HCT116 (cell line): ENCODE data around the gene RPS6KA6. TPM values are rescaled to one million over a fixed set of nuclear protein-coding genes. Genes with fewer than 3 reads are reported as not detected.

Source experiments
- ATAC-seq: fragments of 200-7000 bp; cut with Tn5 transposase; 2 replicates; pipeline ENCODE4 v1.9.1; 2020; ENCODE audit warnings: mild to moderate bottlenecking, moderate library complexity
- BruUV-seq: library from RNA; stranded (reverse); fragments of 400-500 nt; replicated peaks from 2 replicates; lab custom pipeline; 2021; lab: Mats Ljungman, UMichigan
- CTCF ChIA-PET: fragments of 300-600 bp; sonication (Branson Sonifier 250); formaldehyde crosslinking; loops from one replicate; lab custom pipeline; 2021; ENCODE audit warnings: antibody characterized with exemption; lab: Charles Lee
- POLR2A ChIA-PET: fragments of 300-600, 350-600 bp; sonication (Branson Sonifier 250); formaldehyde crosslinking; loops from one replicate; lab custom pipeline; 2021; ENCODE audit warnings: antibody characterized with exemption; lab: Charles Lee
- RAD21 ChIA-PET, 2 experiments: fragments of 300-600 bp; sonication (Branson Sonifier 250); formaldehyde crosslinking; loops; one replicate each; lab custom pipeline; 2023; ENCODE audit warnings: low total read pairs in 2 of 2; ENCODE audit not compliant: uncharacterized antibody in 2 of 2, unreplicated experiment in 2 of 2, low non-redundant PET in 1 of 2; lab: Charles Lee
- DNase-seq: peaks from one replicate; pipeline ENCODE4 v3.0.0-alpha.2; 2010; ENCODE audit warnings: low read depth, low spot score
- H2AFZ ChIP-seq: fragments of 200-600 bp; shearing (Covaris generic), sonication (generic); 2 replicates; pipeline ENCODE4 v1.6.1; 2017; ENCODE audit warnings: low read depth, mixed run types, mixed read lengths, antibody characterized with exemption, low read length; ENCODE audit not compliant: poor library complexity, severe bottlenecking
- H3K27ac ChIP-seq: 2 replicates; pipeline ENCODE4 v1.5.1; 2012; ENCODE audit warnings: low read depth, low read length
- H3K27me3 ChIP-seq: fragments of 200-600 bp; sonication (generic); 2 replicates; pipeline ENCODE4 v1.6.1; 2016; ENCODE audit warnings: mixed run types, low read length, mixed read lengths; ENCODE audit not compliant: insufficient read depth
- H3K36me3 ChIP-seq, 2 experiments: fragments of 200-500 bp in 1 of 2; fragments of 200-600 bp in 1 of 2; sonication (Bioruptor generic) in 1 of 2; sonication (generic) in 1 of 2; 2 replicates each; pipeline versions ENCODE4 v1.5.1 to v1.6.1; 2014 to 2016; ENCODE audit warnings: low read length in 2 of 2, inconsistent platforms in 1 of 2, mixed read lengths in 1 of 2, mixed run types in 1 of 2; ENCODE audit not compliant: insufficient read depth in 2 of 2, control insufficient read depth in 1 of 2
- H3K4me1 ChIP-seq, 2 experiments: fragments of 200-600 bp in 1 of 2; sonication (generic) in 1 of 2; 2 replicates each; pipeline versions ENCODE4 v1.5.1 to v1.6.1; 2012 to 2017; ENCODE audit warnings: low read length in 2 of 2, inconsistent platforms in 1 of 2, mild to moderate bottlenecking in 1 of 2, mixed read lengths in 1 of 2, mixed run types in 1 of 2, moderate library complexity in 1 of 2; ENCODE audit not compliant: insufficient read depth in 2 of 2, control insufficient read depth in 1 of 2
- H3K4me2 ChIP-seq: fragments of 200-600 bp; sonication (generic); 2 replicates; pipeline ENCODE4 v1.6.1; 2017; ENCODE audit warnings: mixed run types, low read length, mixed read lengths
- H3K4me3 ChIP-seq, 2 experiments: fragments of 200-600 bp in 1 of 2; sonication (generic) in 1 of 2; replicated peaks in 1 of 2; 2 replicates each; pipeline ENCODE4 v1.5.1; 2011 to 2016; ENCODE audit warnings: low read length in 2 of 2, control low read depth in 1 of 2, low read depth in 1 of 2, mild to moderate bottlenecking in 1 of 2, mixed read lengths in 1 of 2, mixed run types in 1 of 2
- H3K79me2 ChIP-seq: fragments of 200-600 bp; sonication (generic); 2 replicates; pipeline ENCODE4 v1.6.1; 2017; ENCODE audit warnings: mild to moderate bottlenecking, mixed run types, low read length, moderate library complexity, mixed read lengths; ENCODE audit not compliant: insufficient read depth
- H3K9ac ChIP-seq: fragments of 200-600 bp; sonication (generic); 2 replicates; pipeline ENCODE4 v1.6.1; 2016; ENCODE audit warnings: low read length, mixed read lengths
- H3K9me2 ChIP-seq: fragments of 200-600 bp; sonication (generic), shearing (Covaris generic); 2 replicates; pipeline ENCODE4 v1.6.1; 2017; ENCODE audit warnings: mixed run types, mild to moderate bottlenecking, moderate library complexity; ENCODE audit not compliant: insufficient read depth
- H3K9me3 ChIP-seq, 2 experiments: fragments of 200-500 bp in 1 of 2; fragments of 200-600 bp in 1 of 2; sonication (Bioruptor generic) in 1 of 2; sonication (generic) in 1 of 2; 2 replicates each; pipeline ENCODE4 v1.6.1; 2014 to 2017; ENCODE audit warnings: low read length in 2 of 2, mixed read lengths in 2 of 2, inconsistent platforms in 1 of 2, low read depth in 1 of 2, mild to moderate bottlenecking in 1 of 2, mixed run types in 1 of 2, moderate library complexity in 1 of 2; ENCODE audit not compliant: control insufficient read depth in 1 of 2, insufficient read depth in 1 of 2
- H4K20me1 ChIP-seq: fragments of 200-600 bp; sonication (generic), shearing (Covaris generic); 2 replicates; pipeline ENCODE4 v1.6.1; 2017; ENCODE audit warnings: mixed run types, mild to moderate bottlenecking, moderate library complexity; ENCODE audit not compliant: insufficient read depth
- CBX3 ChIP-seq: IDR thresholded peaks from 2 replicates; pipeline ENCODE4 v1.6.1; 2012; ENCODE audit warnings: low read depth
- CEBPB ChIP-seq: IDR thresholded peaks from 2 replicates; pipeline ENCODE4 v1.6.1; 2012; ENCODE audit warnings: low read depth
- EGR1 ChIP-seq: IDR thresholded peaks from 2 replicates; pipeline ENCODE4 v1.6.1; 2012; ENCODE audit warnings: low read depth
- ELF1 ChIP-seq: IDR thresholded peaks from 2 replicates; pipeline ENCODE4 v1.6.1; 2012; ENCODE audit warnings: low read depth, borderline replicate concordance
- EZH2 ChIP-seq: fragments of 200-600 bp; sonication (generic); IDR thresholded peaks from 2 replicates; pipeline ENCODE4 v1.6.1; 2017; ENCODE audit warnings: antibody characterized with exemption, mixed run types
- EZH2phosphoT487 ChIP-seq: fragments of 200-600 bp; IDR thresholded peaks from 2 replicates; pipeline ENCODE4 v1.6.1; 2018; ENCODE audit warnings: antibody characterized with exemption, borderline replicate concordance
- FOSL1 ChIP-seq: IDR thresholded peaks from 2 replicates; pipeline ENCODE4 v1.6.1; 2012; ENCODE audit warnings: low read depth
- JUND ChIP-seq: IDR thresholded peaks from 2 replicates; pipeline ENCODE4 v1.6.1; 2012
- POLR2A ChIP-seq: IDR thresholded peaks from 2 replicates; pipeline ENCODE4 v1.7.0; 2011; ENCODE audit warnings: borderline replicate concordance; ENCODE audit not compliant: insufficient read depth, insufficient read length; ENCODE audit errors: extremely low read depth
- POLR2AphosphoS5 ChIP-seq: IDR thresholded peaks from 2 replicates; pipeline ENCODE4 v1.6.1; 2011; ENCODE audit warnings: mild to moderate bottlenecking, low read depth, low read length, moderate library complexity
- RAD21 ChIP-seq: IDR thresholded peaks from 2 replicates; pipeline ENCODE4 v1.6.1; 2012; ENCODE audit warnings: low read depth, mild to moderate bottlenecking
- REST ChIP-seq: IDR thresholded peaks from 2 replicates; pipeline ENCODE4 v1.6.1; 2012; ENCODE audit warnings: low read depth
- SIN3A ChIP-seq: IDR thresholded peaks from 2 replicates; pipeline ENCODE4 v1.6.1; 2012; ENCODE audit warnings: low read depth
- SP1 ChIP-seq: IDR thresholded peaks from 2 replicates; pipeline ENCODE4 v1.6.1; 2012; ENCODE audit warnings: low read depth
- TCF7L2 ChIP-seq: IDR thresholded peaks from 2 replicates; pipeline ENCODE4 v1.7.0; 2011; ENCODE audit warnings: borderline replicate concordance, inconsistent platforms; ENCODE audit not compliant: insufficient read depth, insufficient read length; ENCODE audit errors: extremely low read depth
- YY1 ChIP-seq: IDR thresholded peaks from 2 replicates; pipeline ENCODE4 v1.6.1; 2011; ENCODE audit warnings: low read length, low read depth, moderate library complexity, mild to moderate bottlenecking; ENCODE audit not compliant: insufficient replicate concordance; ENCODE audit errors: extremely low read depth
- ZNF274 ChIP-seq: fragments of 200-500 bp; sonication (Bioruptor generic); IDR thresholded peaks from 2 replicates; pipeline ENCODE4 v1.6.1; 2014; ENCODE audit warnings: mild to moderate bottlenecking, low read depth, low read length, inconsistent platforms
- intact Hi-C: fragments of 100-400 bp; cut with micrococcal nuclease; formaldehyde crosslinking; loops from 2 replicates; pipeline ENCODE4 v1.10.0; 2022
- total RNA-seq: library from RNA; stranded (reverse); gene quantifications from one replicate; pipeline ENCODE4 v1.2.1, GENCODE V29; 2021; ENCODE audit not compliant: unreplicated experiment
- TF ChIP-seq, protein P1 (sequence below): IDR thresholded peaks from 2 replicates; pipeline ENCODE4 v1.6.1; 2011; ENCODE audit warnings: mild to moderate bottlenecking, low read length, moderate library complexity; ENCODE audit not compliant: insufficient replicate concordance; ENCODE audit errors: extremely low read depth
- TF ChIP-seq, protein P2 (sequence below), 3 experiments: fragments of 200-600 bp in 1 of 3; sonication (generic) in 1 of 3; IDR thresholded peaks in 2 of 3; conservative IDR thresholded peaks in 1 of 3; 2 replicates each; pipeline ENCODE4 v1.5.1; 2012 to 2017; ENCODE audit warnings: low read depth in 2 of 3, low read length in 2 of 3, antibody characterized with exemption in 1 of 3, borderline replicate concordance in 1 of 3, control low read depth in 1 of 3, mild to moderate bottlenecking in 1 of 3, mixed read lengths in 1 of 3, mixed run types in 1 of 3, moderate library complexity in 1 of 3; ENCODE audit not compliant: insufficient read depth in 1 of 3
- TF ChIP-seq, protein P3 (sequence below): IDR thresholded peaks from 2 replicates; pipeline ENCODE4 v1.6.1; 2012

The RPS6KA6 gene
- total RNA-seq, 1 experiment from 2014 or later, result not detected

- BruUV-seq, result no TSS peak
- H3K36me3 ChIP-seq, result no peaks in the 10 kb centered on the region
- no peaks in the 10 kb centered on the region for H3K9me2 ChIP-seq
- no peak for DNase-seq
- no peaks in the 10 kb centered on the region for H3K4me1 ChIP-seq
- H3K79me2 ChIP-seq, result no peaks in the 10 kb centered on the region
- ChIA-PET POLR2A (no interaction called here), RAD21 (no interaction called here), CTCF (no interaction called here)
- no peaks in the 10 kb centered on the region for H3K9me3 ChIP-seq
- H3K27ac ChIP-seq, result no peak overlapping the region
- H2AFZ ChIP-seq, result no peak overlapping the region
- H3K4me2 ChIP-seq, result no peak overlapping the region
- ATAC-seq, result no peak
- no peak overlapping the region for H3K4me3 ChIP-seq
- no peaks in the 10 kb centered on the region for H3K27me3 ChIP-seq
- no peaks in the 10 kb centered on the region for H4K20me1 ChIP-seq
- intact Hi-C loops, result no loop called here
- no peak for TF ChIP-seq REST
- TF ChIP-seq CBX3, result no peak
- TF ChIP-seq EGR1, result no peak
- no peak for TF ChIP-seq POLR2A
- TF ChIP-seq RAD21, result no peak
- TF ChIP-seq, protein P1, sequence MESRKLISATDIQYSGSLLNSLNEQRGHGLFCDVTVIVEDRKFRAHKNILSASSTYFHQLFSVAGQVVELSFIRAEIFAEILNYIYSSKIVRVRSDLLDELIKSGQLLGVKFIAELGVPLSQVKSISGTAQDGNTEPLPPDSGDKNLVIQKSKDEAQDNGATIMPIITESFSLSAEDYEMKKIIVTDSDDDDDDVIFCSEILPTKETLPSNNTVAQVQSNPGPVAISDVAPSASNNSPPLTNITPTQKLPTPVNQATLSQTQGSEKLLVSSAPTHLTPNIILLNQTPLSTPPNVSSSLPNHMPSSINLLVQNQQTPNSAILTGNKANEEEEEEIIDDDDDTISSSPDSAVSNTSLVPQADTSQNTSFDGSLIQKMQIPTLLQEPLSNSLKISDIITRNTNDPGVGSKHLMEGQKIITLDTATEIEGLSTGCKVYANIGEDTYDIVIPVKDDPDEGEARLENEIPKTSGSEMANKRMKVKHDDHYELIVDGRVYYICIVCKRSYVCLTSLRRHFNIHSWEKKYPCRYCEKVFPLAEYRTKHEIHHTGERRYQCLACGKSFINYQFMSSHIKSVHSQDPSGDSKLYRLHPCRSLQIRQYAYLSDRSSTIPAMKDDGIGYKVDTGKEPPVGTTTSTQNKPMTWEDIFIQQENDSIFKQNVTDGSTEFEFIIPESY, result no peak
- no peak for TF ChIP-seq TCF7L2
- no peak for TF ChIP-seq YY1
- TF ChIP-seq, protein P2, sequence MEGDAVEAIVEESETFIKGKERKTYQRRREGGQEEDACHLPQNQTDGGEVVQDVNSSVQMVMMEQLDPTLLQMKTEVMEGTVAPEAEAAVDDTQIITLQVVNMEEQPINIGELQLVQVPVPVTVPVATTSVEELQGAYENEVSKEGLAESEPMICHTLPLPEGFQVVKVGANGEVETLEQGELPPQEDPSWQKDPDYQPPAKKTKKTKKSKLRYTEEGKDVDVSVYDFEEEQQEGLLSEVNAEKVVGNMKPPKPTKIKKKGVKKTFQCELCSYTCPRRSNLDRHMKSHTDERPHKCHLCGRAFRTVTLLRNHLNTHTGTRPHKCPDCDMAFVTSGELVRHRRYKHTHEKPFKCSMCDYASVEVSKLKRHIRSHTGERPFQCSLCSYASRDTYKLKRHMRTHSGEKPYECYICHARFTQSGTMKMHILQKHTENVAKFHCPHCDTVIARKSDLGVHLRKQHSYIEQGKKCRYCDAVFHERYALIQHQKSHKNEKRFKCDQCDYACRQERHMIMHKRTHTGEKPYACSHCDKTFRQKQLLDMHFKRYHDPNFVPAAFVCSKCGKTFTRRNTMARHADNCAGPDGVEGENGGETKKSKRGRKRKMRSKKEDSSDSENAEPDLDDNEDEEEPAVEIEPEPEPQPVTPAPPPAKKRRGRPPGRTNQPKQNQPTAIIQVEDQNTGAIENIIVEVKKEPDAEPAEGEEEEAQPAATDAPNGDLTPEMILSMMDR (IDR thresholded peaks at IDR 0.05 in 2 of 3, conservative IDR thresholded peaks at IDR 0.05 in 1 of 3; ENCODE audit: borderline replicate concordance in 1 of 3, insufficient read depth in 1 of 3, low read depth in 2 of 3, low read length in 2 of 3), result no peak
- TF ChIP-seq, protein P3, sequence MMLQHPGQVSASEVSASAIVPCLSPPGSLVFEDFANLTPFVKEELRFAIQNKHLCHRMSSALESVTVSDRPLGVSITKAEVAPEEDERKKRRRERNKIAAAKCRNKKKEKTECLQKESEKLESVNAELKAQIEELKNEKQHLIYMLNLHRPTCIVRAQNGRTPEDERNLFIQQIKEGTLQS, result no peak
- TF ChIP-seq FOSL1, result no peak
- no peak for TF ChIP-seq SP1
- no peak for TF ChIP-seq EZH2
- TF ChIP-seq SIN3A, result no peak
- no peak for TF ChIP-seq EZH2phosphoT487
- no peak for TF ChIP-seq JUND
- no peak for TF ChIP-seq POLR2AphosphoS5
- no peak for TF ChIP-seq ZNF274
- TF ChIP-seq ELF1, result no peak
- TF ChIP-seq CEBPB, result no peak
- TF ChIP-seq, all 23 proteins: peak for 0
- no peak overlapping the region for H3K9ac ChIP-seq
Observed at GRCh38 chrX:84144991-84145390, 43.0 kb downstream of the RPS6KA6 start.
